ENCODE measurements around the gene NFKBIE. TPM values are rescaled to one million over a fixed set of nuclear protein-coding genes. Genes with fewer than 3 reads are reported as not detected.

Gene NFKBIE
- total RNA-seq, 2 experiments from 2014 or later = 13.3 to 17.9 TPM

GRCh38 chr6:44269178-44269920 is 4.0 kb upstream of the NFKBIE start:
- ATAC-seq = no peak
- CTCF ChIA-PET = interaction anchor here (1.0 to 6.5 kb wide), 19 partner anchors 8 to 190 kb away, joined by 3 to 182 read pairs (median 6); partner anchors contain the start of genes AARS2, SLC35B2 and SPATS1
- no peak for TF ChIP-seq CTCF (IDR thresholded peaks at IDR 0.05)
- POLR2A ChIA-PET = interaction anchor here (1.9 to 2.2 kb wide), 3 partner anchors 13 to 68 kb away, joined by 6 to 13 read pairs (median 8); partner anchors contain the start of genes HSP90AB1 and SLC35B2
- Mint-ChIP-seq H3K4me3 (peak overlapping the region; percentile 42), H3K4me1 (ENCODE audit: low read depth) (peaks cover 24% of the 10 kb centered on the region), H3K36me3 (ENCODE audit: low read depth) (peaks cover 4% of the 10 kb centered on the region), H3K9me3 (no peaks in the 10 kb centered on the region), H3K27ac (no peak overlapping the region), H3K27me3 (peaks cover 41% of the 10 kb centered on the region)
- DNase-seq = no peak
- intact Hi-C loops (cut with micrococcal nuclease) = loop anchor here (2.0 to 5.0 kb wide), 2 partner anchors 35 to 188 kb away; no protein-coding TSS in a partner anchor

GRCh38 chr6:44268095-44268628 is 2.8 kb upstream of the NFKBIE start:
- intact Hi-C loops (cut with micrococcal nuclease) = loop anchor here (1.0 to 5.0 kb wide), 3 partner anchors 37 to 189 kb away; no protein-coding TSS in a partner anchor
- H3K4me1 Mint-ChIP-seq (ENCODE audit: low read depth) = peaks cover 27% of the 10 kb centered on the region
- H3K9me3 Mint-ChIP-seq = no peaks in the 10 kb centered on the region
- CTCF ChIA-PET = interaction anchor here (0.5 to 6.5 kb wide), 39 partner anchors 10 to 353 kb away, joined by 3 to 182 read pairs (median 4); partner anchors contain the start of genes AARS2, CDC5L, HSP90AB1 and SLC35B2
- DNase-seq (peak; percentile 76), ATAC-seq (peak; percentile 15)
- peak; percentile 99 for TF ChIP-seq CTCF (IDR thresholded peaks at IDR 0.05)
- H3K27me3 Mint-ChIP-seq = peaks cover 33% of the 10 kb centered on the region
- no peak overlapping the region for H3K27ac Mint-ChIP-seq
- H3K36me3 Mint-ChIP-seq (ENCODE audit: low read depth) = peaks cover 13% of the 10 kb centered on the region
- POLR2A ChIA-PET = interaction anchor here (0.6 to 2.5 kb wide), 5 partner anchors 21 to 116 kb away, joined by 3 to 13 read pairs (median 3); partner anchors contain the start of gene HSP90AB1
- H3K4me3 Mint-ChIP-seq = no peak overlapping the region

- H3K4me1 Mint-ChIP-seq (ENCODE audit: low read depth) = peaks cover 37% of the 10 kb centered on the region
- no peaks in the 10 kb centered on the region for H3K9me3 Mint-ChIP-seq
- peaks cover 22% of the 10 kb centered on the region for H3K36me3 Mint-ChIP-seq (ENCODE audit: low read depth)
- CTCF ChIA-PET = interaction anchor here (0.8 to 6.5 kb wide), 17 partner anchors 11 to 175 kb away, joined by 3 to 182 read pairs (median 8); partner anchors contain the start of genes AARS2, CDC5L, SLC35B2 and SPATS1
- ATAC-seq = no peak
- POLR2A ChIA-PET = interaction anchor here (1.2 to 17.2 kb wide), 5 partner anchors 12 to 158 kb away, joined by 3 to 486 read pairs (median 10); partner anchors contain the start of gene HSP90AB1
- intact Hi-C loops (cut with micrococcal nuclease) = loop anchor here (5.0 kb wide), 1 partner anchor 190 kb away; no protein-coding TSS in a partner anchor
- no peak overlapping the region for H3K27ac Mint-ChIP-seq
- H3K27me3 Mint-ChIP-seq = peaks cover 26% of the 10 kb centered on the region
- DNase-seq = no peak
- no peak overlapping the region for H3K4me3 Mint-ChIP-seq
- no peak for TF ChIP-seq CTCF (IDR thresholded peaks at IDR 0.05)
These were observed 1.9 kb upstream of the NFKBIE start for GRCh38 chr6:44267252-44267651.

GRCh38 chr6:44266347-44266746 is 996 bp upstream of the NFKBIE start:
- ATAC-seq (no peak), DNase-seq (peak; percentile 50)
- peaks cover 44% of the 10 kb centered on the region for H3K4me1 Mint-ChIP-seq (ENCODE audit: low read depth)
- peak overlapping the region; percentile 95 for H3K4me3 Mint-ChIP-seq
- peak overlapping the region; percentile 77 for H3K27ac Mint-ChIP-seq
- CTCF ChIA-PET = interaction anchor here (0.8 to 6.5 kb wide), 11 partner anchors 10 to 143 kb away, joined by 3 to 182 read pairs (median 12); partner anchors contain the start of genes AARS2, CDC5L, SLC35B2 and SPATS1
- intact Hi-C loops (cut with micrococcal nuclease) = loop anchor here (5.0 kb wide), 1 partner anchor 191 kb away; no protein-coding TSS in a partner anchor
- POLR2A ChIA-PET = interaction anchor here (1.2 to 17.2 kb wide), 4 partner anchors 11 to 159 kb away, joined by 3 to 486 read pairs (median 7); partner anchors contain the start of gene HSP90AB1
- H3K9me3 Mint-ChIP-seq = no peaks in the 10 kb centered on the region
- no peak for TF ChIP-seq CTCF (IDR thresholded peaks at IDR 0.05)
- H3K36me3 Mint-ChIP-seq (ENCODE audit: low read depth) = peaks cover 26% of the 10 kb centered on the region
- H3K27me3 Mint-ChIP-seq = peaks cover 20% of the 10 kb centered on the region

All from activated CD8-positive, alpha-beta T cell treated with anti-CD3 and anti-CD28 coated beads for 36 hours (primary cell).